Stimulated activated CD8-positive, alpha-beta memory T cell treated with anti-CD3 and anti-CD28 coated beads, Interleukin-2, amount 100 ng/mL, for 48 hours (primary cell): ENCODE results near the gene CPA5.
"Not testable (repeated sequence)": the region's sequence is repeated elsewhere in the genome, so short reads cannot be mapped to it uniquely, and the experiment has no call there.

ENCODE experiments used
- DNase-seq, 2 donors: peaks; one replicate each; pipeline ENCODE4 v3.0.0-alpha.2; 2020; ENCODE audit warnings: low read depth in 2 of 2

CPA5 gene

GRCh38 chr7:130344271-130344866 lies at the start of gene CPA5:
CPA5 (plus strand) TSS chr7:130344816; CDS start chr7:130346486, 1,670 bp downstream.
- no peak for DNase-seq

- no peak for DNase-seq
Observed at GRCh38 chr7:130296221-130296951, 48.2 kb upstream of the CPA5 start.

GRCh38 chr7:130297628-130298543 lies 46.7 kb upstream of the CPA5 start:
- no peak for DNase-seq

GRCh38 chr7:130298544-130299326 lies 45.9 kb upstream of the CPA5 start:
- DNase-seq: no peak

- DNase-seq: no peak
Observed at GRCh38 chr7:130299866-130300265, 44.8 kb upstream of the CPA5 start.

- DNase-seq: no peak
Observed at GRCh38 chr7:130301501-130302020, 43.1 kb upstream of the CPA5 start.

- DNase-seq: no peak
Observed at GRCh38 chr7:130302649-130303048, 42.0 kb upstream of the CPA5 start.

GRCh38 chr7:130303127-130303526 lies 41.5 kb upstream of the CPA5 start:
- DNase-seq: no peak

- DNase-seq: no peak
Observed at GRCh38 chr7:130303551-130303950, 41.1 kb upstream of the CPA5 start.

- DNase-seq: no peak
Observed at GRCh38 chr7:130303982-130304381, 40.6 kb upstream of the CPA5 start.

GRCh38 chr7:130304878-130305277 lies 39.7 kb upstream of the CPA5 start:
- no peak for DNase-seq

GRCh38 chr7:130305433-130306042 lies 39.1 kb upstream of the CPA5 start:
- DNase-seq: no peak

- no peak for DNase-seq
Observed at GRCh38 chr7:130309986-130310385, 34.6 kb upstream of the CPA5 start.

- DNase-seq: no peak
Observed at GRCh38 chr7:130314305-130314704, 30.3 kb upstream of the CPA5 start.

GRCh38 chr7:130319541-130319940 lies 25.1 kb upstream of the CPA5 start:
- DNase-seq: no peak

- not testable (repeated sequence) for DNase-seq
Observed at GRCh38 chr7:130321542-130322229, 22.9 kb upstream of the CPA5 start.

GRCh38 chr7:130322615-130323014 lies 22.0 kb upstream of the CPA5 start:
- DNase-seq: no peak

GRCh38 chr7:130324306-130324943 lies 20.2 kb upstream of the CPA5 start:
- DNase-seq: no peak

- no peak for DNase-seq
Observed at GRCh38 chr7:130329681-130330080, 14.9 kb upstream of the CPA5 start.
